Activated naive CD4-positive, alpha-beta T cell (primary cell): Measurements from ENCODE around the gene TAS1R1.

ENCODE experiments used
- DNase-seq, 4 experiments: peaks; one replicate each; lab custom pipeline; 2025; lab: John Stamatoyannopoulos, UW

Gene TAS1R1

GRCh38 chr1:6612641-6613360, 57.7 kb downstream of the TAS1R1 start:
- no peak for DNase-seq

GRCh38 chr1:6613361-6614018, 58.4 kb downstream of the TAS1R1 start, which contains the start of gene PHF13:
PHF13 (plus strand) TSS chr1:6613731; CDS start chr1:6614067, 336 bp downstream.
- DNase-seq, result peak; percentile 97 to 99 (median 98)

- peak in 2 of 4 experiments; percentile 37 to 48 for DNase-seq
Observed at GRCh38 chr1:6614019-6614928, 59.2 kb downstream of the TAS1R1 start.

- DNase-seq, result no peak
Observed at GRCh38 chr1:6614929-6615785, 60.0 kb downstream of the TAS1R1 start.

- DNase-seq, result no peak
Observed at GRCh38 chr1:6619045-6619444, 63.9 kb downstream of the TAS1R1 start.

GRCh38 chr1:6621429-6622391, 66.6 kb downstream of the TAS1R1 start:
- DNase-seq, result no peak

- no peak for DNase-seq
Observed at GRCh38 chr1:6622396-6623152, 67.5 kb downstream of the TAS1R1 start.

GRCh38 chr1:6623269-6623965, 68.3 kb downstream of the TAS1R1 start:
- DNase-seq, result no peak

- peak; percentile 71 to 86 (median 78) for DNase-seq
Observed at GRCh38 chr1:6624710-6625583, 69.8 kb downstream of the TAS1R1 start, which contains the start of gene THAP3. THAP3 (plus strand) TSS chr1:6624868; CDS start chr1:6625219, 351 bp downstream.

GRCh38 chr1:6625584-6626149, 70.6 kb downstream of the TAS1R1 start:
- no peak for DNase-seq

- no peak for DNase-seq
Observed at GRCh38 chr1:6627031-6627430, 71.9 kb downstream of the TAS1R1 start.

GRCh38 chr1:6627841-6628545, 72.9 kb downstream of the TAS1R1 start:
- no peak for DNase-seq

GRCh38 chr1:6628971-6629479, 73.9 kb downstream of the TAS1R1 start:
- DNase-seq, result no peak
